GM12874 (cell line): ENCODE data around the gene WASF1.

ENCODE experiments used
- CTCF ChIP-seq: IDR thresholded peaks from 2 replicates; pipeline ENCODE4 v1.5.1; 2011; ENCODE audit warnings: low read depth, mild to moderate bottlenecking, control low read depth, low read length, moderate library complexity; ENCODE audit not compliant: insufficient read depth

Gene WASF1

DNA sequence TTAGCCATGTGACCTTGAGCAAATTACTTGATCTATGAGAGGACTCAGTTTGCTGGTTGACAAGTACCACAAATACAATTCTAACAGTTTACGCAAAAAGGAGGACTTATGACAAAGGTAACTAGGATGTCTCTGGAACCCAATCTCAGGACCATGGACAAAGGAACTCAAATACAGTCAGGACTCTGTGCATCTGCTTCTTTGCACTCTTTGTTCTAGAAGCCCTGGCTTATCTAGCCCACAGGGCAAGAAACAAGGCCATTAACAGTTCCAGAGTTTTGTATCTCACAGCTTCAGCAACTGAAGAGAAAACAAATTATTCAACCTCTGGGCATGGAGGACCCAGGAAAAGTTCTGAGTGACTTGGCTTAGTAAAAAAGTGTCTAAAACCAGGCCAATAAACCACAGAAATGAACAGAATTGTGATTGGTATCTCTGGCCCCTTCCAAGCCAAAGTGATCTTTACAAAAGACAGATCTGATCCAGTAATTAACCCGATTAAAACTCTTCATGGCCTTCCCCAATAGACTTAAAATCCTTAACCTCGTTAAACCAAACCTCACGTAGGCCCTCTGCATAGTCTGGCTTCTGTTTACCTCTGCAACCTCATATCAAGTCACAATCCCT, 5.9 kb downstream of the WASF1 start:
- no peak for TF ChIP-seq CTCF

GRCh38 chr6:110170081-110170480, 9.4 kb downstream of the WASF1 start:
- no peak for TF ChIP-seq CTCF

DNA sequence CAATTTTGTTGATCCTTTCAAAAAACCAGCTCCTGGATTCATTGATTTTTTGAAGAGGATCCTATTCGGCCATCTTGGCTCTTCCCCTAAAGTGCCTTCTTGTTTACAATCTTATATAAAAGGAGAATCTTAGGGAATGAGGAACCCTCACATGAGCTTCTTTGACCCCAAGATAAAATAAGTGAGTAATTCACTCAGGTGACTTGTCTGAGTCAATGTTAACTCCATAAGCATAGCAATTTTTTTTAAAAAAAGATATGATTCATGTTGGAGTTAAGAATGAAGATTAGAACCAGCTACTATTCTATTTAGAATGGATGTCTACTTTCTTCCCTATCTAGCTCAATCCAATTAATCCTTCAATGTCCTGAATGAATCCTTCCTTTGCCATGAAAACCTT, 21.0 kb downstream of the WASF1 start:
- TF ChIP-seq CTCF = no peak

DNA sequence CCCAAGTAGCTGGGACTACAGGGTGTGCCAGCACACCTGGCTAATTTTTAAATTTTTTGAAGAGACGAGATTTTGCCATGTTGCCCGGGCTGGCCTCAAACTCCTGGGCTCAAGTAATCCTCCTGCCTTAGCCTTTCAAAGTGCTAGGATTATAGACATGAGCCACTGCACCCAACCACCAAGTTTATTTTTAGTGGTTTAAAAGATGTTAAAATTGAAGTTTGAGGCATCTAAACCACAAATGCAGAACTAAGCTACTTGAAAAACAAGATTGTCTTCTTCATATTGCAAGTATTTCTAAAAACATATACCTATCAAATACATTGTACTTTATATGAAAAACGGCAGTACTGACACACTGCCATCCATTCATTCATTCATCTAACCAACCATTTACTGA, 31.6 kb downstream of the WASF1 start:
- TF ChIP-seq CTCF = no peak

GRCh38 chr6:110140650-110141049, 38.8 kb downstream of the WASF1 start:
- no peak for TF ChIP-seq CTCF

- TF ChIP-seq CTCF = no peak
Measured at GRCh38 chr6:110139052-110139451, 40.4 kb downstream of the WASF1 start.

DNA sequence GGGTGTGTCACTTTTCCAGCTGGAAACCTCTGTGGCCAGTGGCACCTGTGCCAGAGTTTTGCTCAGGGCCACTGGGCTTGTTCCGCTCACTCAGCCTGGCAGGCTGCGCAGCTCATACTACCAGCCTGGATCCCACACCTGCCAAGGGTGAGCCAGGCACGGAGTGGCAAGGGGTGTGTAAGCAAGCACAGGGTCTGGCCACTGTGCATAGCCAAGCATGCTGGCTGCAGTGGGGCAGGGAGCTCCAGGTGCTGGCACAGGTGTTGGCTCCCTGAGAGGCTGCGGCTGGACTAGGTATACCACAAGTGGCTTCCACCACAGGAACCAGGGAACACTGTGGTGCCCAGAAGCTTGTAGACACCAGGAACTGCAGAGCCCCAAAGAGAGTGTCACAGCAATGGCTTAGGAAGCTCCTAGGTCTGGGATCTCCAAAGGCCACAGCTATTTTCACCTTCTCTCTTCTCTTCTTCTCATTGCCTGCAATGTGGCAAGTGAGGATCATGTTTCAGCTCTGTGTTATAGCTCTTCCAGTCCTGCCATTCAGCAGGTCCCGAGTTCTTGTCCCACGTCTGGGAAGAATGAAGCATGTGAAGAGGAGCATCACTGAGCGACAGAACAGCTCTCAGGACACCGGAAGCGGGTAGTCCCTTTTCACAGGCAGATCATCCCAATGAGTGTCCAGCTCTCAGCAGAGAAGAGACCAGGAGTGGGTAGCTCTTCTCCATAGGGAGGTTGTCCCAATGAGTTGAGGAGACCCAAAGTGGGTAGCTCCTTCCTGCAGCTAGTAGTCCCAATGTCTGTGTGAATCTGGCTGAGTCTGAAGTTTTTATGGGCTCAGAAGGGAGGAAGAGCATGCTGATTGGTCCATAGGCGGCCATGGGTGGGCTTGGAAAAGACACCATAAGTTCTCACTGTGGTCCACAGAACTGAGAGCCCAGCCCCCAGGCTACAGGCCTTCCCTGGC, 41.3 kb downstream of the WASF1 start:
- TF ChIP-seq CTCF = no peak
